SH-SY5Y (cell line): ENCODE measurements around the gene SLC28A1.

ENCODE experiments used
- GATA2 ChIP-seq: IDR thresholded peaks from 2 replicates; pipeline ENCODE4 v1.6.1; 2011; ENCODE audit warnings: mild to moderate bottlenecking, low read depth, low read length
- GATA3 ChIP-seq: IDR thresholded peaks from 2 replicates; pipeline ENCODE4 v1.6.1; 2011; ENCODE audit warnings: low read depth, mild to moderate bottlenecking, low read length, moderate library complexity

GRCh38 chr15:84862214-84862975 lies 22.1 kb upstream of the SLC28A1 start:
- TF ChIP-seq GATA2 (no peak), GATA3 (no peak)
